KG1 (cell line): ENCODE results near the gene KAT6B.

ENCODE experiments used
- DNase-seq: peaks from one replicate; lab custom pipeline; 2025; lab: John Stamatoyannopoulos, UW

The KAT6B gene

GRCh38 chr10:74956555-74957111, 130.2 kb downstream of the KAT6B start:
- DNase-seq, result no peak

GRCh38 chr10:74957285-74957961, 131.0 kb downstream of the KAT6B start:
- no peak for DNase-seq

- DNase-seq, result no peak
These were observed 131.9 kb downstream of the KAT6B start for GRCh38 chr10:74958316-74958715.

- no peak for DNase-seq
These were observed 134.3 kb downstream of the KAT6B start for GRCh38 chr10:74960670-74961069.

GRCh38 chr10:74962517-74962916, 136.1 kb downstream of the KAT6B start:
- no peak for DNase-seq

- DNase-seq, result no peak
These were observed 137.1 kb downstream of the KAT6B start for GRCh38 chr10:74963549-74963948.

GRCh38 chr10:74967911-74968666, 141.7 kb downstream of the KAT6B start:
- DNase-seq, result peak; percentile 17

GRCh38 chr10:74968667-74969061, 142.3 kb downstream of the KAT6B start:
- DNase-seq, result no peak

- no peak for DNase-seq
These were observed 142.7 kb downstream of the KAT6B start for GRCh38 chr10:74969093-74969492.

- DNase-seq, result no peak
These were observed 143.1 kb downstream of the KAT6B start for GRCh38 chr10:74969530-74969929.

GRCh38 chr10:74973741-74974392, 147.5 kb downstream of the KAT6B start:
- DNase-seq, result no peak

GRCh38 chr10:74975758-74976157, 149.4 kb downstream of the KAT6B start:
- DNase-seq, result no peak

GRCh38 chr10:74976565-74976964, 150.2 kb downstream of the KAT6B start:
- no peak for DNase-seq

GRCh38 chr10:74977072-74977471, 150.7 kb downstream of the KAT6B start:
- no peak for DNase-seq

GRCh38 chr10:74977913-74978847, 151.8 kb downstream of the KAT6B start:
- no peak for DNase-seq

GRCh38 chr10:74981831-74982633, 155.6 kb downstream of the KAT6B start:
- DNase-seq, result no peak

GRCh38 chr10:74982634-74982982, 156.2 kb downstream of the KAT6B start:
- DNase-seq, result no peak

- no peak for DNase-seq
These were observed 157.0 kb downstream of the KAT6B start for GRCh38 chr10:74983383-74983782.

- no peak for DNase-seq
These were observed 161.1 kb downstream of the KAT6B start for GRCh38 chr10:74987339-74988053.

- DNase-seq, result no peak
These were observed 161.8 kb downstream of the KAT6B start for GRCh38 chr10:74988054-74988775.
